T follicular helper cell (primary cell): ENCODE results near the gene DPF1.
"Not testable (repeated sequence)": the region's sequence is repeated elsewhere in the genome, so short reads cannot be mapped to it uniquely, and the experiment has no call there.

Experiments
- DNase-seq: peaks from one replicate; pipeline ENCODE4 v3.0.0-alpha.2; 2020; ENCODE audit warnings: low read depth

Gene DPF1

GRCh38 chr19:38250821-38251563 is 27.0 kb upstream of the DPF1 start:
- DNase-seq, result no peak

GRCh38 chr19:38250428-38250820 is 26.4 kb upstream of the DPF1 start:
- DNase-seq, result no peak

GRCh38 chr19:38248421-38248820 is 24.4 kb upstream of the DPF1 start:
- DNase-seq, result no peak

GRCh38 chr19:38247734-38248268 is 23.8 kb upstream of the DPF1 start:
- no peak for DNase-seq

- no peak for DNase-seq
Measured at GRCh38 chr19:38247126-38247525, 23.1 kb upstream of the DPF1 start.

GRCh38 chr19:38245826-38246498 is 21.9 kb upstream of the DPF1 start:
- DNase-seq, result no peak

- DNase-seq, result no peak
Measured at GRCh38 chr19:38243279-38243673, 19.3 kb upstream of the DPF1 start.

- DNase-seq, result no peak
Measured at GRCh38 chr19:38239816-38240215, 15.8 kb upstream of the DPF1 start.

GRCh38 chr19:38234615-38235014 is 10.6 kb upstream of the DPF1 start:
- no peak for DNase-seq

GRCh38 chr19:38233740-38234251 is 9.8 kb upstream of the DPF1 start:
- DNase-seq, result peak; percentile 51

GRCh38 chr19:38231918-38232317 is 7.9 kb upstream of the DPF1 start:
- no peak for DNase-seq

GRCh38 chr19:38230506-38231133 is 6.6 kb upstream of the DPF1 start:
- not testable (repeated sequence) for DNase-seq

GRCh38 chr19:38229585-38230073 is 5.6 kb upstream of the DPF1 start:
- DNase-seq, result peak; percentile 46

GRCh38 chr19:38228491-38229439 is 4.7 kb upstream of the DPF1 start:
- DNase-seq, result no peak

GRCh38 chr19:38228005-38228377 is 4.0 kb upstream of the DPF1 start:
- DNase-seq, result no peak

- DNase-seq, result no peak
Measured at GRCh38 chr19:38227287-38228004, 3.4 kb upstream of the DPF1 start.

GRCh38 chr19:38224863-38225218 is 819 bp upstream of the DPF1 start:
- DNase-seq, result not testable (repeated sequence)

GRCh38 chr19:38223617-38224013 is 407 bp downstream of the DPF1 start:
- DNase-seq, result no peak

- DNase-seq, result no peak
Measured at GRCh38 chr19:38223119-38223523, 901 bp downstream of the DPF1 start.

GRCh38 chr19:38221919-38222830 is 1.8 kb downstream of the DPF1 start:
- DNase-seq, result no peak
